Stimulated activated CD4-positive, alpha-beta T cell treated with anti-CD3 and anti-CD28 coated beads, Interleukin-4, amount 100 ng/mL, for 1 hour (primary cell): ENCODE data around the gene MYOZ2.

Source experiments
- DNase-seq: peaks from one replicate; pipeline ENCODE4 v3.0.0-alpha.2; 2020

The MYOZ2 gene

GRCh38 chr4:119205690-119206089 lies 70.1 kb downstream of the MYOZ2 start:
- no peak for DNase-seq

- no peak for DNase-seq
Observed at GRCh38 chr4:119206178-119206577, 70.5 kb downstream of the MYOZ2 start.

GRCh38 chr4:119207051-119207450 lies 71.4 kb downstream of the MYOZ2 start:
- DNase-seq: no peak

GRCh38 chr4:119209077-119209476 lies 73.4 kb downstream of the MYOZ2 start:
- no peak for DNase-seq

- no peak for DNase-seq
Observed at GRCh38 chr4:119209586-119209985, 74.0 kb downstream of the MYOZ2 start.

GRCh38 chr4:119210775-119211174 lies 75.1 kb downstream of the MYOZ2 start:
- DNase-seq: no peak

- no peak for DNase-seq
Observed at GRCh38 chr4:119211867-119212233, 76.2 kb downstream of the MYOZ2 start.

GRCh38 chr4:119212234-119212963 lies 76.8 kb downstream of the MYOZ2 start, which contains the start of gene USP53:
USP53 (plus strand) TSS chr4:119212713; CDS start chr4:119239760, 27,047 bp downstream.
- DNase-seq: peak; percentile 98

GRCh38 chr4:119212964-119213606 lies 77.5 kb downstream of the MYOZ2 start:
- peak; percentile 61 for DNase-seq

- DNase-seq: no peak
Observed at GRCh38 chr4:119218093-119218492, 82.5 kb downstream of the MYOZ2 start.

- DNase-seq: no peak
Observed at GRCh38 chr4:119221412-119221811, 85.8 kb downstream of the MYOZ2 start.

- DNase-seq: no peak
Observed at GRCh38 chr4:119227690-119228089, 92.1 kb downstream of the MYOZ2 start.

GRCh38 chr4:119228406-119228805 lies 92.8 kb downstream of the MYOZ2 start:
- no peak for DNase-seq

- no peak for DNase-seq
Observed at GRCh38 chr4:119229908-119230687, 94.5 kb downstream of the MYOZ2 start.

GRCh38 chr4:119231491-119231890 lies 95.9 kb downstream of the MYOZ2 start:
- DNase-seq: no peak

- no peak for DNase-seq
Observed at GRCh38 chr4:119232286-119232685, 96.7 kb downstream of the MYOZ2 start.

- DNase-seq: no peak
Observed at GRCh38 chr4:119233191-119233590, 97.6 kb downstream of the MYOZ2 start.

- DNase-seq: no peak
Observed at GRCh38 chr4:119233750-119234149, 98.1 kb downstream of the MYOZ2 start.

- no peak for DNase-seq
Observed at GRCh38 chr4:119237201-119237600, 101.6 kb downstream of the MYOZ2 start.
